Measurements from ENCODE around the gene PAFAH2. TPM values are rescaled to one million over a fixed set of nuclear protein-coding genes. Genes with fewer than 3 reads are reported as not detected.
A peak's percentile ranks its signal among the peaks of the same experiment; 100 is the strongest.

PAFAH2 gene
- total RNA-seq, 1 experiment from 2014 or later = 8.4 TPM

DNA sequence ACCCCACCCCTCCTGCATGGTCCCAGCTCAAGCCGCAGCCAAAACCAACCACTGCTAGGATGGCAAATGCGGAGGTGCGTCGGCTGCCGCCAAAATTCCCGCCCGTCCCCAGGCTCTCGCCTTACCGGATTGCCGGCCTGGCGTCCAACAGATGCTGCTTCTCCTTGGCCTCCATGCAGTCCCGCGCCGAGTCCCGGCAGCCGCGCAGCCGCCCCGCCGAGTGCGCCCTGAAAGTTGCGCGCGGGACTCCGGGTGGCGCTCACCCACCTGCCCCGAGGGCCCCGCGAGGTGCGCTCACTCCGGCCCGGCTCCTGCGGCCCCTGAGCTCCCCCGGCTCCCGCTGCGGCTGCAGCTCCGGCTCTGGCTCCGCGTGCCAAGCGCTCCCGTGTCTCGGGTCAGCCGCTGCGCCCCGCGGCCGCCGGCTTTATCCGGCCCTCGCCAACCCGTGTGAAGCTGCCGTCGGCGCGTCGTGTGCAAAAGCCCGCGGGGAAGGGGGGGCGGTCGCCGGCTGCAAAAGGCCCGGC, 47.9 kb upstream of the PAFAH2 start, which contains the start of gene SLC30A2:
TSS of gene SLC30A2 (minus strand) at position 397 of the 524 bp plus-strand sequence. CDS start at position 175, 222 bp downstream.
- Mint-ChIP-seq H3K9me3 (ENCODE audit: low read depth, unreplicated experiment) (no peaks in the 10 kb centered on the region), H3K36me3 (ENCODE audit: insufficient read depth, unreplicated experiment) (no peaks in the 10 kb centered on the region), H3K27me3 (ENCODE audit: unreplicated experiment) (peaks cover 49% of the 10 kb centered on the region), H3K4me3 (ENCODE audit: low read depth, unreplicated experiment) (peak within 1 kb of the TSS; percentile 54), H3K27ac (ENCODE audit: unreplicated experiment) (no peak within 1 kb of the TSS), H3K4me1 (ENCODE audit: low read depth, unreplicated experiment) (no peaks in the 10 kb centered on the region)
- intact Hi-C loops (cut with micrococcal nuclease; ENCODE audit: unreplicated experiment) = no loop called here
- CTCF ChIA-PET = interaction anchor here (1.0 kb wide), 1 partner anchor 9 kb away, joined by 4 read pairs; no protein-coding TSS in a partner anchor
- DNase-seq = peak; percentile 5
- TF ChIP-seq, protein P1, sequence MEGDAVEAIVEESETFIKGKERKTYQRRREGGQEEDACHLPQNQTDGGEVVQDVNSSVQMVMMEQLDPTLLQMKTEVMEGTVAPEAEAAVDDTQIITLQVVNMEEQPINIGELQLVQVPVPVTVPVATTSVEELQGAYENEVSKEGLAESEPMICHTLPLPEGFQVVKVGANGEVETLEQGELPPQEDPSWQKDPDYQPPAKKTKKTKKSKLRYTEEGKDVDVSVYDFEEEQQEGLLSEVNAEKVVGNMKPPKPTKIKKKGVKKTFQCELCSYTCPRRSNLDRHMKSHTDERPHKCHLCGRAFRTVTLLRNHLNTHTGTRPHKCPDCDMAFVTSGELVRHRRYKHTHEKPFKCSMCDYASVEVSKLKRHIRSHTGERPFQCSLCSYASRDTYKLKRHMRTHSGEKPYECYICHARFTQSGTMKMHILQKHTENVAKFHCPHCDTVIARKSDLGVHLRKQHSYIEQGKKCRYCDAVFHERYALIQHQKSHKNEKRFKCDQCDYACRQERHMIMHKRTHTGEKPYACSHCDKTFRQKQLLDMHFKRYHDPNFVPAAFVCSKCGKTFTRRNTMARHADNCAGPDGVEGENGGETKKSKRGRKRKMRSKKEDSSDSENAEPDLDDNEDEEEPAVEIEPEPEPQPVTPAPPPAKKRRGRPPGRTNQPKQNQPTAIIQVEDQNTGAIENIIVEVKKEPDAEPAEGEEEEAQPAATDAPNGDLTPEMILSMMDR (IDR thresholded peaks at IDR 0.05; ENCODE audit: unreplicated experiment) = no peak
- BruUV-seq (replicated peaks) = no TSS peak

DNA sequence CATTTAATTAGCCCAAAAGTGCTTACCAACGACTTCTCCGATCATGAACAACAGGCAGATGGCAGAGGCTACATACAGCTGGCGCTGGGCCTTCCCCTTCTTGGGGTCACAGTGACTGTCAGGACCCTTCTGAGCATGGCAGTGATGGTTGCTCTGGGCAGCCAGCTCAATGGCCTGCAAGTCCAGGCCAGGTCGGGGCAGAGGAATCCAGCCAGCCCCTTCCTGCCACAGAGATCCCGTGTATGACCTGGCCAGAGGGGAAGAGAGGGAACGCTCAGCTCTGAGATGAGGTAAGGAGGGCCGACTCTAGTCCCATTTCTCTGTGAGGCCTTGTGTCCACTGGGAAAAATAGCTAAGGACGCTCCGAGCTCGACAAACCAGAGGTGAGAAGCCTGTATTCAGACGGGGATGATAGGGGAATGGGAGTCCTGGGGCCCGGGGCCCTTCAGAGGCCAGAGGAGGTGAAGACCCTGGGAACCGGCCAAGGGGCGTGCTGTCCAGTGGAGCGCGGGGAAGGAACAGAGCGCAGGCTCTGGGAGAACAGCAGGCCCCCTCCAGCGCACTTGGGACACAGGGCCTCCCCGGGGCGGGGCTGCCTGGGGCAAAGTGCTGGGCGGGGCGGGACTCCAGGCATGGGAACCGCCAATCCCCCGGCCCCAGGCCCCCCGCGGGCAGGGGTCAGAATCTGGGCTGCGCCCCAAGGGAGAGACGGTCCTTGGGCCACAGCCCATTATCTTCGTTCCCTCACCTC, 47.3 kb upstream of the PAFAH2 start:
- no peak for DNase-seq
- peak overlapping the region; percentile 54 for H3K4me3 Mint-ChIP-seq (ENCODE audit: low read depth, unreplicated experiment)
- H3K27me3 Mint-ChIP-seq (ENCODE audit: unreplicated experiment) = peaks cover 43% of the 10 kb centered on the region
- H3K9me3 Mint-ChIP-seq (ENCODE audit: low read depth, unreplicated experiment) = no peaks in the 10 kb centered on the region
- intact Hi-C loops (cut with micrococcal nuclease; ENCODE audit: unreplicated experiment) = no loop called here
- CTCF ChIA-PET = no interaction called here
- no peaks in the 10 kb centered on the region for H3K36me3 Mint-ChIP-seq (ENCODE audit: insufficient read depth, unreplicated experiment)
- BruUV-seq (replicated peaks) = no TSS peak
- no peaks in the 10 kb centered on the region for H3K4me1 Mint-ChIP-seq (ENCODE audit: low read depth, unreplicated experiment)
- no peak overlapping the region for H3K27ac Mint-ChIP-seq (ENCODE audit: unreplicated experiment)
- TF ChIP-seq, protein P1 (IDR thresholded peaks at IDR 0.05; ENCODE audit: unreplicated experiment) = no peak

DNA sequence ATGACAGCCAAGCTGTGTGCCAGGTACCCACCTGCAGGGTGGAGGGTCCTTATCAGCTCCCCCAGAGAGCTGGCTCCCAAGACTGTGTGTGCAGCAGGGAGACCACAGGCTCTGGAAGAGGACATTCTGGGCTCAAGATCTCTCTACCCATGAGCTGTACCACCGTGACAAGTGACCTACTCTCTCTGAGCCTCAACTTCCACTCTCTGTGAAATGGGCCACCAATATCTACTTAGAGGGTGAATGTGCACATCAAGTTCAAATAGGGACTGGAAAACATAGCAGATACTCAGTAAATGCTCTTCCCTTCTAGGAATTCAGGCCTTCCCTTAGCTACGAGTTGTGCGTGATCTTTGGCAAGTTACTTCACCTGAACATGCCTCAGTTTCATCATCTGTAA, 46.6 kb upstream of the PAFAH2 start:
- H3K27ac Mint-ChIP-seq (ENCODE audit: unreplicated experiment) = no peak overlapping the region
- TF ChIP-seq, protein P1 (IDR thresholded peaks at IDR 0.05; ENCODE audit: unreplicated experiment) = no peak
- H3K4me3 Mint-ChIP-seq (ENCODE audit: low read depth, unreplicated experiment) = no peak overlapping the region
- H3K9me3 Mint-ChIP-seq (ENCODE audit: low read depth, unreplicated experiment) = no peaks in the 10 kb centered on the region
- CTCF ChIA-PET = no interaction called here
- DNase-seq = no peak
- peaks cover 36% of the 10 kb centered on the region for H3K27me3 Mint-ChIP-seq (ENCODE audit: unreplicated experiment)
- no TSS peak for BruUV-seq (replicated peaks)
- intact Hi-C loops (cut with micrococcal nuclease; ENCODE audit: unreplicated experiment) = no loop called here
- no peaks in the 10 kb centered on the region for H3K4me1 Mint-ChIP-seq (ENCODE audit: low read depth, unreplicated experiment)
- H3K36me3 Mint-ChIP-seq (ENCODE audit: insufficient read depth, unreplicated experiment) = no peaks in the 10 kb centered on the region

DNA sequence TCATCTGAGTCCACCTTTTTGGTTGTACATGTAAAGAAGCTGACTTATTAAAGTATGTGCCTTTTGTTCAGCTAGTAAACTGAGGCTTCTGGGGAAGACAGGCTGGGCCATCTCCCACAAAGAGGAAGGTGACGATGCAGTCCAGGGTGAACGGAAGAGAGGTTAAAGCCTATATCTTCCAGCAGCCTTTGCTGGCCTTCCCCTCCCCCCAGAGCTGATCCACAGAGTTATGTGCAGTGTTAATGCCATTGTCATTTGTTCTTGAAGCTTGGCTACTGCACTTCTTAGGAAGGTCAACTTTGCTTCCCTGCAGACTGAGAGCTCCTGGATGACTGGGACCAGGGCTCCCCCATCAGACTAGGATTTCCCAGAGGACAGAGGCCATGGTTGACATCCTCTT, 45.9 kb upstream of the PAFAH2 start:
- H3K4me3 Mint-ChIP-seq (ENCODE audit: low read depth, unreplicated experiment) = no peak overlapping the region
- TF ChIP-seq, protein P1 (IDR thresholded peaks at IDR 0.05; ENCODE audit: unreplicated experiment) = no peak
- no peaks in the 10 kb centered on the region for H3K4me1 Mint-ChIP-seq (ENCODE audit: low read depth, unreplicated experiment)

More for the DNA sequence above, 45.9 kb upstream of the PAFAH2 start:
- DNase-seq = no peak
- H3K36me3 Mint-ChIP-seq (ENCODE audit: insufficient read depth, unreplicated experiment) = no peaks in the 10 kb centered on the region
- no peaks in the 10 kb centered on the region for H3K9me3 Mint-ChIP-seq (ENCODE audit: low read depth, unreplicated experiment)
- peaks cover 29% of the 10 kb centered on the region for H3K27me3 Mint-ChIP-seq (ENCODE audit: unreplicated experiment)
- BruUV-seq (replicated peaks) = no TSS peak
- CTCF ChIA-PET = no interaction called here
- no peak overlapping the region for H3K27ac Mint-ChIP-seq (ENCODE audit: unreplicated experiment)
- intact Hi-C loops (cut with micrococcal nuclease; ENCODE audit: unreplicated experiment) = no loop called here

Data from Calu3 (cell line).